Head of caudate nucleus (tissue), 42 donors: ENCODE data around the gene RGS5.
"Not testable (repeated sequence)": the region's sequence is repeated elsewhere in the genome, so short reads cannot be mapped to it uniquely, and the experiment has no call there.

Source experiments
- DNase-seq, 42 donors: peaks; one replicate each; pipeline versions ENCODE4 v3.0.0 to v3.0.0-alpha.2; 2020 to 2021; ENCODE audit warnings: mixed read lengths in 7 of 42
- intact Hi-C: fragments of 100-400 bp; cut with DNase I; formaldehyde crosslinking; loops from one replicate; pipeline ENCODE4 v1.15.0; 2022

RGS5 gene, protein sequence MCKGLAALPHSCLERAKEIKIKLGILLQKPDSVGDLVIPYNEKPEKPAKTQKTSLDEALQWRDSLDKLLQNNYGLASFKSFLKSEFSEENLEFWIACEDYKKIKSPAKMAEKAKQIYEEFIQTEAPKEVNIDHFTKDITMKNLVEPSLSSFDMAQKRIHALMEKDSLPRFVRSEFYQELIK

DNA sequence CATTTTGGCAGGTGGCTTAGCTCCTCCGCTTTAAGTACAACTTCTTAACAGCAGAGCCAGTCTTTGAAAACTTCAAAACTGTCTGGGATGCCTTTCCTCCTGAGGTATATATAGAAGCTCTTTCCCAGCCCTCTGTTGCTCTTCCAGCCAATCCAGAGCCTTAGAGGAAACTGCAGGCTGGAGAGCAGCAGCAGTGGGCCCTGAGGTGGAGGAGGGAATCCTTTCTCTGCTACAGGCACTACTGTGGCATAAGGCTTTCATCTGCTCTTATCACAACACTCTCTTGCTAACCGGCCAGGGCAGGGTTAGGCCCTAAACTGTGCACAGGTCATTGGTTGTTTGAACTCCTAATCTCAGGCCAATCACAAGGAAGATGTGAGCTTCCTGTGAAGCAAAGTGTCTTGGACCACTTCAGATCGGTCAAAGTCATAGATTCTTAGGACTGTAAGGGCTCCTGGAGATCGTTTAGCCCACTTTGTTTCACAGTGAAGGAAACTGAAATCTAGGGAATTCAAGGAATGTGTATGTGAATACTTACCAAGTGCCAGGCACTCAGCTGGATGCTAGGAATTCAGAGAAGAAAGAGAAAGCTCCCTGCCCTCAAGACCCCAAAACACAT lies at the start of gene RGS5:
Gene RGS5, minus strand, starts transcription at position 84 of the 619 bp plus-strand sequence. Its CDS starts 81 bp downstream, at position 3.
- intact Hi-C loops = no loop called here
- no peak for DNase-seq

DNA sequence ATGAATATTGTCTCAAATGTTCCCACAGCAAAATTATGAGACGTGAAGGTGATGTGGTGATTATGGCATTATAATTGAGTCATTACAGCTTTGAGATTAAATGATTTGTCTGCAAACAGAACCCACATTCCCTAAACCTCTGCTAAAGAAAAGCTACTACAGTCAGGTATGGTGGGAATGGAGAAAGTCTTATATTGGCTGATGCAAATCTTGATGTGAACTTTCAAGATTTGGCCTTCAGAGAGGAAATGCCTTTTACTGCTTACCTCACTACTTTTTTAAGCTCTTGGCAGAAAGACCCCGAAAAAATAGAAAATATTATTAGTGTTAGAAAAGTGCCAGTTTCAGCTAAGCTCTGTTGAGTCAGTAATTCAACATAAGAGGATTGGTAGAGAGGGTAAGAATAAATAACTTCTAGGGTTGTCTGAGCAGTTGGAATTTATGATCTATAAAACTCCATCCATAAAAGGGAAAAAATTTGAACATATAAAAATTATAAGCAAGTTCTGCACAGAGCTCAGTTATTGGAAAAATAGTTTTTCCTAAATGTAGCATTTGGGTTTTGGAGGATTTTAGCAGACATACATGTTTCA lies 47.8 kb upstream of the RGS5 start:
- DNase-seq = no peak
- intact Hi-C loops = no loop called here

DNA sequence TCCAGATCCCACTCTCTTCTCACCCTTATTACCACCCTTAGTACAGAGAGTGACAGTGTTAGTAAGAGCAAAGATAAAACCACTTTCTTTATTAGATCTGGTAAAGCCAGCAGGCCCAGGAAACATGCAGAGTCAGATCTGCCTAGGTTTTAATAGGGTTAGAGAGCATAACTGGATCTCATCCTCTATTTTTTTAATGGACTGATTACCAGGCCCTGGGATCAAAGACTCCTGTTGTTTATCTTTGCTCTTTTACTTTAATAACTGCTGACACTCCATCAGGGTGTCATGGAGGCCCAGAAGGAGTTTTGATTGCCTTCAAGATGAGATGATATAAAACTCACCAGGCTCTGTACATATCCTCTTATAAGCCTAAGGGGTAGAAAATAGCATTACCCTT lies 45.3 kb upstream of the RGS5 start:
- DNase-seq = no peak
- intact Hi-C loops = no loop called here

DNA sequence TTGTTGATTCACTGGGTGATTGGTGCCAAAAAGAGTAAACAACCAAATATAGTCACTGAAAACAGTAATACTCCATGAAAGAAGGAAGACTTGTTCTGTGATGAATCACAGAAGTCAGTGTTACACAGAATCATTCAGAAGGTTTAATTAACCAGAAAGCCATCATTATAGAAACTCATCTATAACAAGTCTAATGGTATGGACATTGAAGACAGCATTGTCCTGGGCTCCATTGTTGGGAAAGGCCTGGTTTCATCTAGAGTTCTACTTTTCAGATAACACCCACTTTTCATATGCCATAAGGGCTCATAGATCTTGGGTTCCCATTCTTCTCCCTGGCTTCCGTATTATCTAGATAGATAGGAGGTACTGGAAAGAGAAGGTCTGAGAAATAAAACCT lies 41.9 kb upstream of the RGS5 start:
- intact Hi-C loops, DNase-seq: not testable (repeated sequence)

DNA sequence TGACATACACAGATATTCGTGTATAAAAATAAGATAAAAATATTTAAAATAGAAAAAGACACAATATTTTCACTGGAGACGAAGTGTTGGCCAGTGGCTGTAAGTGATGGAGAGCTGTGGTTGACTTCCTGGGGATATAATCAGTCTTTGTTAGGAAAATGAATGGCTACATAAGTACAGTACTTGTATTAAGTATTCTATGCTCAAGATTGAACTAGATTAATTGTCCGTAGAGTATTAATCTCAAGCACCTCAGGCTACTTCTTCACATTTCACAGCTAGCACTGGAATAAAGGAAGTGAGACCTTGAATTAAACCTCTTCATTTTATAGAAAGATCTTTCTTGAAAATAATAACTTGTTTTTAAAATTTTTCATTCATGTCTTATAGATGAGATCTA lies 39.0 kb upstream of the RGS5 start:
- no peak for DNase-seq
- intact Hi-C loops = no loop called here

DNA sequence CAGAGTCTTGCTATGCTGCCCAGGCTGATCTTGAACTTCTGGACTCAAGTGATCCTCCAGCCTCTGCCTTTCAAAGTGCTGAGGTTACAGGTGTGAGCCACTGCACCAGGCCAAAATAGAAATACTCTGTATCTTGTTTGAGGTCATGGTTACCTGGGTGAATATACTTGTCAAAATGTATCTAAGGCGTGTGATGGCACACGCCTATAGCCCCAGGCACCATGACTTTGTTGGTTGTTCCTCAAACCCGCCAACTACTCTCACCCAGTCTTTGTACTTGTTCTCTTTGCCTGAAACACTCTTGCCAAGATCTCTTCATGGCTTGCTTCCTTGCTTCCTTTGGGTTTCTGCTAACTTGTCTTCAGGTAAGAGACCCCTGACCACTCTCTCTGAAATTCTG lies 38.0 kb upstream of the RGS5 start:
- DNase-seq = no peak
- intact Hi-C loops = no loop called here

DNA sequence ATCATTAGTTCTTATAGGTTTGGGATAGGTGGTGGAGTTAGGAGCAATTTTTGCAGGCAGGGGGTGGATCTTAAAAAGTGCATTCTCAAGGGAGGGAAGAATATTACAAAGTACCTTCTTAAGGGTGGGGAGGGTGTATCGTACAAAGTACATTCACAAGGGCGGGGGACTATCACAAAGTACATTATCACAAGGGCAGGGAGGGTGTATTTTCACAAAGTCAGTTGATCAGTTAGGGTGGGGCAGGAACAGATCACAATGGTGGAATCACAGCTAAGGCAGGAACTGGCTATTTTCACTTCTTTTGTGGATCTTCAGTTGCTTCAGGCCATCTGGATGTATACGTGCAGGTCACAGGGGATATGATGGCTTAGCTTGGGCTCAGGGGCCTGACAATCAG lies 30.9 kb upstream of the RGS5 start:
- DNase-seq, intact Hi-C loops: not testable (repeated sequence)

DNA sequence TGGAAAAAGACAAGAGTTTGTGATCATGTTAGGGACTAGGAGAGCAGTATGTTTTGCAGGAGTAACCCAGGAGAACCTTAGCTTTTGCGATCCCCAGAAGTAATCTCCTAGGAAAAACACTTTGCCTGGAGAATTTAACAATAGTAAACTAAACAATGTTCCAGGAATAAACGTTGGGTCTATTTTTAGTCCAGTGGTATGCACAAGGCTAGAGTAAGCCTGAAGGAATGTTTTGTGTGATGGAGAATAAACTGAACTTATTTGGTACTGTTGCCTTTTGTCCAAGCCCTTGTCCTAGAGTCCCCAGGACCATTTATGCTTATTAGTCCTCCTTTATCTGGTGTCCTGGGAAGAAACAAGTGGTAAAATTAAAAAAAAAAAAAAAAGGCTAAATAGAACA lies 28.7 kb upstream of the RGS5 start:
- no peak for DNase-seq
- intact Hi-C loops = no loop called here

DNA sequence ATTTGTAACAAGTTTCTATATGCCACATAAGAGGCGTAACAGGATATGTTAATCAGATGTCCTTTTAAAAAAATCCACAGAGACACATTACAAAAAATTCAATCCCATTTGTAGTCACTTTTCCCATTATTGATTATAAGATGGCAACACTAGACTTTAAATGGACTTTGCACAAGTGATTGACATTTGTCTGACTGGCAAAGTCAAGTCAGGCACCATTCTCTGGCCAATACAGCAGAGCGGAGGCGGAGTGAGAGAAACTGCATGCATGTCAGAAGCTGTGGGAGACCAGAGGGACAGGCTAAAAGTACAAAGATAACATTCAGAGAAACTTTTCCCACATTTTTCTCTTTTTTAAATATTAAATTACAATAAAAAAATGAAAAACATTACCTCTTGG lies 28.1 kb upstream of the RGS5 start:
- DNase-seq = no peak
- intact Hi-C loops = no loop called here

DNA sequence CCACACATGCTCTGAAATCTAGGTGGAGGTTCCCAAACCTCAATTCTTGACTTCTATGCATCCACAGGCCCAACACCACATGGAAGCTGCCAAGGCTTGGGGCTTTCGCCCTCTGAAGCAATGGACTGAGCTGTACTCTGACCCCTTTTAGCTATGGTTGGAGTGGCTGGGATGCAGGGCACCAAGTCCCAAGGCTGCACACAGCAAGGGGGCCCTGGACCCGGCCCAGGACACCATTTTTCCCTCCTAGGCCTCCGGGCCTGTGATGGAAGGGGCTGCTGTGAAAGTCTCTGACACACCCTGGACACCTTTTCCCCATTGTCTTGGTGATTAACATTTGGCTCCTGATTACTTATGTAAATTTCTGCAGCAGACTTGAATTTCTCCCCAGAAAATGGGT lies 25.6 kb upstream of the RGS5 start:
- intact Hi-C loops = not testable (repeated sequence)

DNA sequence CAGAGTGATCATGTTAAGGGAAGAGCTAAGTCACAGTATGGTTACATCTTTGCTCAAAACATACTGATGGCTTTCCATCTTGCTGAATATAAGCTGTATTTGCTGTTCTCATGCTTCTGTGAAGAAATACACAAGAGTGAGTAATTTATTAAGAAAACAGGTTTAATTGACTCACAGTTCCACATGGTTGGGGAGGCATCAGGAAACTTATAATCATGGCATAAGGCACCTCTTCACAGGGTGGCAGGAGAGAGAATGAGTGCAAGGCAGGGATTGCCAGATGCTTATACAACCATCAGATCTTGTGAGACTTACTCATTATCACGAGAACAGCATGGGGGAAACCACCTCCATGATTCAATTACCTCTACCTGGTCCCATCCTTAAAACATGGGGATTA lies 24.4 kb upstream of the RGS5 start:
- intact Hi-C loops = no loop called here
- no peak for DNase-seq

More for the DNA sequence above, 25.6 kb upstream of the RGS5 start:
- DNase-seq = not testable (repeated sequence)

DNA sequence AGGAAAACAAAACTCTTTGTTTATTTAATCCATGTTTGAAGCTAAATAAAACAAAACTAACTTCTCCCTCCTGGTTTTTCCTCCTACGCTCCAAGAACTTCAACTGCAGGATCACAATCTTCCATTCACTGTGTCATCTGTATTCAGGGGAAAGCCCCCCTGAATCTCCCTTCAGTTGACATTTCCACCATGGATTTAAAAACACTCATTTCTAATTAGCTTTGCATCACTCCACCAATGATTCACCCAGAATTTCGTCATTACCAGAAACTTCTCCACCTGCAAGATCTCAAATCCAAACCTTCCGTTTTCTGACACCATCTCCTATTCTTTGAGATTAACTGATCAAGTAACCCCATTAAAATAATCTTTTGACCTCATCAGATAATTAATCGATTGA lies 10.9 kb upstream of the RGS5 start:
- intact Hi-C loops = no loop called here
- no peak for DNase-seq

DNA sequence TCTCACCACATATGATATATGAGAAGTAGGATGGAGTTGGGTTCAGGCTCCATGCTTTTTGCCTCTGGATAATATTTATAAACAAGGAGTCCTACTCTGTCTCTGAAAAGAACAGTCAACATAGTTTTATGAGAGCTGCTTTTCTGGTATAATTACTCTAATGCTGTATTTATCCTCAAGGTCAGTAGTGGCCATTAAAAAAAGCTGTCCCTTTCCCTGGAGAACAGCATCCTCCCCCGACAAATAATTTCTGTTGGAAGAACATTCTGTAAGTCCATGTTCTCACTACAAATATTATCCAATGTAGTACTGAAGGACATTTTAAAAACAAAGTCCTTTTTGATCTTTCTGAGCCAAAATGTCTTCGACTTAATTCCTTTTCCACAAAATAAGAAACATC lies 9.0 kb upstream of the RGS5 start:
- no peak for DNase-seq
- intact Hi-C loops = no loop called here

DNA sequence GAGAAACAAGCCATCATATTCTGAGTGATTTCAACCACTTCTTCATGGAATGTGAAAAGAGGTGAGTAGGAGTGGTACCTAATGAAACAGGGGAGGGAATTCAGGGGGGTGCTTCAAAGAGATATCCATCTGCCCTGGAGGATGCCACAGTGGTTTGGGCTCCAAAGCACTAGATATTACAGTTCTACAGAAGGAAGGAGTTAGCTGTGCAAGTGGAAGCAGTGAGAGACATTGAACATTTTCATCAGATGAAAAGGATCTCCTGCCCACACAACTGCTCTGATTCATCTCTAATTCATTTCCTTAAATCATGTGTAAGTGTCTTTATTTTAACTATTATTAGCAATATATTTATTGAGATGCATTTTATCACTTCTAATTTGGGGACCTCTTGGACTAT lies 2.8 kb upstream of the RGS5 start:
- peak in 2 of 42 donors; percentile 18 to 19 for DNase-seq
- intact Hi-C loops = no loop called here

DNA sequence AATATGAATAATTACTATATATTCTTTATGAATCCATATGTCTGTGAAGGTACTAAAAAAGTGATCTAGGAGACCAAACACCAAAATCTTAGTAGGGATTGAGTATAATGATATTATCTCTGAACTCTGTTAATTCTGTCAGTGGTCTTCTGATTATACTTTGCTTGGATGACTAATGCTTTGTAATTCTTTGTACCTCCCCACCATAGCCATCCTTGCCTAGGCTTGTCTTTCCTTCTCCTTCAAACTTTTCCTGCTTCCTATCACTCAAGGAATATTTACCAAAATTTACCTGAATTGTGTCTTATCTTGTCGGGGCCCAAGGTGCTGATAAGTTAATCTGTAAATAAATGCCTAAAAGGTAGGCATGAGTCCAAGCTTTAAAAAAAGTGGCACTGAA lies 845 bp upstream of the RGS5 start:
- DNase-seq = no peak
- intact Hi-C loops = no loop called here

DNA sequence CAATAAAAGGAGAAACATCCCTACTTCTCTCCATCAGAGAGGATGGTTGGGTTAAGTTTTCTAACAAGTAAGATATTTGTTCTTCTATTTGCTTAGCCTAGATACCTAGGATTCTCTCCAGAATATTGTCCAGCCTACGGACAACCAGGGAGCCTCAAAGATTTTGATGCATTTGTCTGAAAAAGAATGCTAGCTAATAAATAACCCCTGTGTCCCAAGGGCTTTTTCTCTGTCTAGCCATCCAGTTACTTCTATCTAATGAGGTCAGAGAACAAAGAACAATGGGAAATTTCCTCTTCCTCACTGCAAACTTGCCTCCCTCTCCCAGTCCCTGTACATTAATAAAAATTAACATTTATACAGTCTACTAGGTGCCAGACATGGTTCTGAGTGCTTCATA lies 810 bp downstream of the RGS5 start:
- no peak for DNase-seq
- intact Hi-C loops = no loop called here

DNA sequence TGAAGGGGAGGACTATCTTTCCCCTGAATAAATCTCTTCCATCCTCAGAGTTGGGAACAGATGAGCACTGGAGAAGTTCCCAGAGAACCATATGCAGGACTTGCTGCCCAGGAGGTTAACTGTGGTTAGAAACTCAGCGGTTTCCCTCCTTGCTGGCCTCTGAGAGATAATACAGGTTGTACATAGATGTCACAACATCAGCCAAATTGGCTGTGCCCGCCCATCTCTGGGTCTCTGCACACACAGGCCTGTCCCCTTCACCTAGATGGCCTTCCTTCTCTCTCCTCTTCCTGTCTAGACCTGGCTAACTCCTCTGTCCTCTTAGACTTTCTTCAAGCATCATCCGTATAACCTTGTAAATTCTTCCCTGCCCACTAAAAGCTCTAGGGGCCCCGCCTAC lies 5.7 kb downstream of the RGS5 start:
- no peak for DNase-seq
- intact Hi-C loops = no loop called here

DNA sequence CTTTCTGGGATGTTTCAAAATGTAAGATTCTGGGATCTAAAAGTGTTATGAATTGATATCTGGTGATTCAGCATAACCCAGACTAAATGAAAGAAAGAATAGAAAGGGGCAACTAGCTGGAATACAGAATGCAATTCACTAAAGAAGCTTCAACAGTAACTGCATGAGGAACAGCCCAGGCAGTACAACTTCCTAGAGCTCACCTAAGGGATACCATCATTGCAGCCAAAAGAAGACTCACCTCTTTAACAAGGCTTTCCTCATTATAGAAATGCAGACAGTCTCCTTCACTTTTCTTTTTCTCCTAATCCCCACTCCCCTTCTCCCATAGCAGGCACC lies 6.3 kb downstream of the RGS5 start:
- DNase-seq = no peak
- intact Hi-C loops = no loop called here

DNA sequence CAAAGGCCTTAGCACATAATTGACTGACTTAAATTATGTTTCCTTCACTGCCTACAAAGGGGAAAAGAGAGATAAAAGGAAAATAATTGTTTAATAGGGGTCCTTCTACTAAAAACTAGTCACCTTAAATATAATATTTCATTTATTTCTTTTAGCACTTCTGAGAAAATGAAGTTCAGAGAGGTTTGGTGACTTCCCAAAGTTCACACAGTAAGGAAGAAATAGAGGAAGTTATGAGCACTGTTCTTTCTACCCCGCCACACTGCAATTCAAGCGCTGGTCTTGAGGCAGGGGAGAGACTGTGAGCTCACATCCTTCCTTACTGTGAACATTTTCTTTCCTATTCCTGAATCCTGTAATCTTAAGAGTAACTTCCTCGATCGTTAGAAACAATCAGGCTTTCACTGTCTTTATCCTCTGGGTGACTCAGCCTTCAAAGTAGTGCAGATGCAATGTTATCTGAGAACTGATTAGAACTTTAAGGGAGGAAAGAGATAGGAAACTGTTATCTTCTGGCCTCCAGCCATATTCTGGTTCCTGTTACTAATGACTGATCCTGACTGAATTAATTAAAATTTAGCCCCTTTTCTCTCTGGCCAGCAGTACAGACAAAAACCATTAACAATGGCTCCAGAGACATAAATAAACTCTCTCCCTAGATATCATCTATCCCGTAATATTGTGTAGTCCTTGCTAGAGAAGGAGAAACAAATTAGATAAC lies 6.8 kb downstream of the RGS5 start:
- no peak for DNase-seq
- intact Hi-C loops = no loop called here

DNA sequence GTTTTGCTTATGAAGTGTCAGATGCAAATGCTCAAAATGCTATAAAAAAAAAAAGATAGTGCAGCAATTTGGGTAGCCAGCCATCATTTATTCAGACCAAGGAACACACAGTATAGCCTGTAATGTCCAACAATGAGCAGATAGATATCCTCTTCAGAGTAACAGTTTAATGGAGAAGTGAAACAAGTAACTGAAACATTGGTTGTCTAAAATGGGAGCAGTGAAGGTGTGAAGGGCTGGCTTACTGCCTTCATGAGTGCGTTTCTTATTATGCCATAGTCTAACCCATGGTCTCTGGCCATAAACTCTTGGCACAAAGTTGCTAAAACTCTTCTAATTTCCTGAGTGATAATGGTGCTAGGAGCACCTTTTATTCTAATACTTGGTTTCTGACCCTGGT lies 11.4 kb downstream of the RGS5 start:
- intact Hi-C loops = no loop called here
- no peak for DNase-seq

DNA sequence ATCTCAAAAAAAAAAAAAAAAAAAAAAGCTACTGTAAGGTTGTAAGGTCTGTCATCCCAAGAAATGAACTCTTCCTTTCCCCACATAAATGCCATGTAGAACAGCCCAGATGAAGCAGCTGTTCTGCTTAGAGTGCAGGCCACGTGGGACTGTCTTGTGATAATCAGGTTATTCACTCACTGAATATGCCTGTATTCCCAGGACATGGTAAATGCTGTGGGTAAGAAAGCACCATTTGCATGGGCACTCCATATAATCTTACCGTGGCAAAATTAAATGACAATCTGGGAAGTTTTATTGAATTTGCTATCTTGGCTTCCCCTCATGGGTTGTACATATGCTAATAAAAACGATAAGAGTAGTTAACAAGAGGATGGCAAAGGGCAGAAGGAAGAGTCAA lies 13.8 kb downstream of the RGS5 start:
- no peak for DNase-seq
- intact Hi-C loops = no loop called here
